Left hindlimb (tissue), 1 donor: Measurements from ENCODE around the gene TRMT61A.
"Not testable (repeated sequence)": the region's sequence is repeated elsewhere in the genome, so short reads cannot be mapped to it uniquely, and the experiment has no call there.

ENCODE experiments used
- DNase-seq: peaks from one replicate; pipeline ENCODE4 v3.0.0-alpha.2; 2018

The TRMT61A gene

DNA sequence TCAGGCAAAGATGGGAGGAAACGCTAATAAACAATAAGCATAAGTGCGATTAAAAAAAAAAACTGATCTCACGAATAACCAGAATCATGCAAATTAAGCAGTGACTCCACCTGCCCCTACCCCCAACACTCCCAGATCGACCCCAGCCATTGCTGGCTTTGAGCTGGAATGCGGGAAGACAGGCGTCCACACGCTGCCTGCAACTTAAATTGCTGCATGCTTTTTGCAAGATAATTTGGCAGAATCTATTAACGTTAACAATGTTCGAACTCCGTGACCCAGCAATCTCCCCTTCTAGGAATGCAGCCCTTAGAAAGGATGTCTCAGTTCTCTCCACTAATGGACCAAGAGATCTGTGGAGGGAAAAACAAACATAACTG, 5.4 kb upstream of the TRMT61A start:
- no peak for DNase-seq

DNA sequence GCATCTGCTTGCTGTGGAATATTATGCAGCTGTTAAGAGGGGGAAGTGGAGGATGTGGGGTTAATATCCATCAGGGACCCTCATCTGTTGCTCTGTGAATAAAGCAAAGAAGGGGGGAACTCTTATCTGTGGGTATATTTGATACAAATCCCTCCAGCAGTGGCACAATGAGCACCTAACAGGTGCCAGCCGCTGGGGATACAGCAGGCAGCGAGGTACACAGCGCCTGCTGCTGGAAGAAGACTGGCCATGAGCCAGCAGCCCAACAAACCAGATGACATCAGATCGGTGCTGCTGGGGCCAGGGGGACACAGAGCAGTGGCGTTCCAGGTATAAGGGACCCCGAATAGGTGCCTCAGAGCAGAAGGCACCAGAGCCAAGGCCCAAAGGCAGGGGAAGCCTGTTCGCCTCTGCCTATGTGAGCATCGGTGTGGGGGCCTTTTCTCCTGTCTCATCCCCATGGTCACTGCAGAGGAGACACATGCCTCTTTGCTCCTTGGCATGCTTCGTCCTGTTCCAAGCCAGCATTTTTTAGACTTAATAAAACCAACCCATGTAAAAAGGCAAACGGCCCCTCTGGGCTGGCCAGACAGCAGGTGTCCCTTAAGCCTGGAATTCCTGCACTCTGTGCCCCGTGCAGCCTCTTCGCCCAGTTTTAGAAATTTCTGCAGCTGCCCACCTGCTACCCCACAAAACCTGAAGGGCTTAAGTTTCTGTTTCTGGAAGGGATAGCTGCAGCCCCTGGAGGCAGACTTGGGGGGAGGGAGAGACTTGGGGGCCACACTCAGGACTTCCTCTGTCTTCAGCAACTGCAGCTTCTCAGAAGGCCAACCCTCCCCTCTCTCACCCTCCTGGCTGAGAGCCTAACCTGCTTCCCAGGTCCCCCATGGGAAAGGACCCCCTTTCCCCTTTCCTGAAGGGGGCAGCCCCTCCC, 4.7 kb upstream of the TRMT61A start:
- no peak for DNase-seq

DNA sequence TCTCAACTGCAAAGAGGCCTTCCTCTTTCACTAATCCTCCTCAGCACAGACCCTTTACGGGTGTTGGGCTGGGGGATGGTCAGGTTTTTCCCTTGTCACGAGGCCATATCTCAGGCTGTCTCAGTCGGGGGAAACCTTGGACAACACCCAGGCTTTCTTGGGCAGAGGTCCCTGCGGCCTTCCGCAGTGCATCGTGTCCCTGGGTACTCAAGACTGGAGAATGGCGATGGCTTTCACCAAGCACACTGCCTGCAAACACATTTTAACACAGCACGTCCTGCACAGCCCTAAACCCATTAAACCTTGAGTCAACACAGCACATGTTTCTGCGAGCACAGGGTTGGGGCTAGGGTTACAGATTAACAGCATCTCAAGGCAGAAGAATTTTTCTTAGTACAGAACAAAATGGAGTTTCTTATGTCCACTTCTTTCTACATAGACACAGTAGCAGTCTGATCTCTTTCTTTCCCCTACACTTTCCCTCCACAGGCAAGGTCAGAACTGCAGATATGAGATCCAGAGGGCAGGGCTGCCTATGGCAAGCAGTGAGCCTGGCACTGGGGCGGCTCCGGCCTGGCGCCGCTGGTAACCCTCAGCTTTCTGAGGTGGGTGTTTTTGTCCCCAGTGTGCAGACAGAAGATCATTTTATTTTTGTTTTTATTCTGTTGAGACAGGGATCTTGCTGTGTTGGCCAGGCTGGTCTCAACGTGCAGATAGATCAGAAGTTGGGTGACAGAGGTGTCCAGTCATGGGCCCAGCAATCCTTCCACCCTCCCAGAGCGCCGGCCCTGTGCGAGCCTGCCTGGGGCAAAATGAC, 3.4 kb upstream of the TRMT61A start:
- DNase-seq = not testable (repeated sequence)

DNA sequence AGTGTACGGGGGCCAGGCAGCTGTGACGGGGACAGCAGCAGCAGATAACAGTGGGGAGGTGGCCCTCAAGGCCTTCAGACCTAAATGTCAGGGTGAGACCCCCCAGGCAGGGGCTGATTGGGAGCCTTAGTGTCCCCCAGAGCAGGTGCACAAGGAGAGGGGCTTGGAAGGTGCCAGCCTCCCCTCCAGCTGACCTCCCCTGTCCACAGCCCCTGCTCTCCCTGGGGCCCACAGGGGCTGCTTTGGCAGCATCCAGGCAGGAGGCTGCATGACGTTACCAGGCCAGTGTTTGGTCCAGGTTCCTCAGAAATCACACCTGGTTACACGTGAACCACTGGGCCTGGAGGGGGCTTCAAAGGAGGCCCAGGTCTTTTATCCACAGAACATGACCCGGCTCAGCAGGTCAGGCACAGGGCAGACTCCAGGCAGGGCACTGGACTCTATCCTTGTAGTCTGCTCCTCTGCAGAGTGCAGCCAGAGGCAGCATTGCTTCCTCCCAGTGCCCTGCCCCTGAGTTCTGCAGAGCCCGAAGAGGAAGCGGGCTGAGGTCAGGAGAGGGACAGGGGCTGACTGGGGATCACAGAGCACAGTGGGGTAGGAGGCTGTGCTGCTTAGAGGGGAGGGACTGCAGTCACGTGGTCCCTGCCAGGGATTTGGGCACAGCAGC, 2.6 kb upstream of the TRMT61A start:
- no peak for DNase-seq

DNA sequence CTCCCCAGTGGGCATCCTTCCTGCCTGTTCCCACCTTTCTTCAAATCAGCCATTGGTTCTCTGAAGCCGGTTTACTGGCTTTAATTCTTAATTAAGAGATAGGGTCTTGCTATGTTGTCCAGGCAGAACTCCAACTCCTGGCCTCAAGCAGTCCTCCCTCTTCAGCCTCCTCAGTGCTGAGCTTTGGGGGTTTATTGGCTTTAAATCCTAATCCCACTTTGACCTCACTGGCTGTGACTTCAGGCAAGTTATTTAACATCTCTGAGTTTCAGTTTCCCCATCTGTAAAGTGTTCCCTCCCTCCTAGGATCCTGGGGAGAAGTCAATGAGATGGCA, 2.1 kb upstream of the TRMT61A start:
- no peak for DNase-seq

DNA sequence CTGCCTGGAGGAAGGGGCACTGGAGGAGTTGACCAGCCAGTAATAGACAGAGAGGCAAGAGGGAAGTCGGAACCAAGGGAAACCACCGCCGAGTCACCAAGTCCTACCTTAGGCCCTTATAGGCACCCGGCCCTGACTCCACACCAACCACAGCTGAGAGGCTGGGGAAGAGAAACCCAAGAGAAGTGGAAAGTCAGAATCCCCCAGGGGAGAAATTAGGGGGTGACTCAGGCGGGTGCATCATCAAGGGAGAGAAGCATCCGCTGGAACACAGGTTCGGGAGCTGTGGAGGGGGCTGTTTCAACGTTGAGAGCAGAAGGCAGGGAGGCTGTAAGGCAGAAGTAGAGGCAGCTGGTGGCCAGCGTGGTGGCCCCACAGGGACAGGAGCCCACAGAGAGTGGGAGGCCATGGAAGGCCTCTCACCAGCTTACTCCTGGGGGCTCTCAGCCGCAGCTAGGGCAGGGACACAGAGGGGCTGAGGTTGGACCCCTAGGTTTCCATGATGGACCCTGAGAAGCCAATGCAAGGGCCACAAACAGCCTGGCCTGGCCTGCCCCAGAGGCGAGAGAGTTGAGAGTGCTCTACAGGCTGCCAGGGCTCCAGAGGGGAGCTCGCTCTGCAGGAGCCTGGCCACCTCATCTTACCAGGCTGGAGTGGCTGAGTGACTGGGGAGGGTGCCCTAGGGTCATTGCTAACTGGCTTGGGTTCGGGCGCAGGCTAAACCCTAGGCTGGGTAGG, 1.4 kb upstream of the TRMT61A start:
- DNase-seq = no peak

DNA sequence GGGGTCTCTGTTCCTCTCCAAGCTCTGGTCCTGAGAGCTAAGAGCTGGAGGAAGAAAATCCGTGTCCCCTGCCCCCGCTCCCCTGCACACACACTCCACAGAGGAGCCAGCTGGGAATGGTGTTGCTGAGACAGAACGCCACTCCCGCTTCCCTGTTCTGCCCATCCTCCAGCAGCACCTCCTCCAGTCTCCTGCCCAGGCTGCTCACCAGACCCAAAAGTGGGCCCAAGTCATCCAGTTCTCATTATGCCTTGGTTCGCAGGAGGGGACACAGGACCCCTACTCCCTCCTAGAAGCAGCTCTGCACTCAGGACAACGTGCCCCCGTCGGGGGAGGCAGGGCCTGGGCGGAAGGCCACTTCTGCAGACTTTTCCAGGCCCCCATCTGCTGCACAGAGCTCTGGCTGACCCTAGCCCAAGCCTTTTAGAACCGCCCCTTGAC, 830 bp upstream of the TRMT61A start:
- no peak for DNase-seq

DNA sequence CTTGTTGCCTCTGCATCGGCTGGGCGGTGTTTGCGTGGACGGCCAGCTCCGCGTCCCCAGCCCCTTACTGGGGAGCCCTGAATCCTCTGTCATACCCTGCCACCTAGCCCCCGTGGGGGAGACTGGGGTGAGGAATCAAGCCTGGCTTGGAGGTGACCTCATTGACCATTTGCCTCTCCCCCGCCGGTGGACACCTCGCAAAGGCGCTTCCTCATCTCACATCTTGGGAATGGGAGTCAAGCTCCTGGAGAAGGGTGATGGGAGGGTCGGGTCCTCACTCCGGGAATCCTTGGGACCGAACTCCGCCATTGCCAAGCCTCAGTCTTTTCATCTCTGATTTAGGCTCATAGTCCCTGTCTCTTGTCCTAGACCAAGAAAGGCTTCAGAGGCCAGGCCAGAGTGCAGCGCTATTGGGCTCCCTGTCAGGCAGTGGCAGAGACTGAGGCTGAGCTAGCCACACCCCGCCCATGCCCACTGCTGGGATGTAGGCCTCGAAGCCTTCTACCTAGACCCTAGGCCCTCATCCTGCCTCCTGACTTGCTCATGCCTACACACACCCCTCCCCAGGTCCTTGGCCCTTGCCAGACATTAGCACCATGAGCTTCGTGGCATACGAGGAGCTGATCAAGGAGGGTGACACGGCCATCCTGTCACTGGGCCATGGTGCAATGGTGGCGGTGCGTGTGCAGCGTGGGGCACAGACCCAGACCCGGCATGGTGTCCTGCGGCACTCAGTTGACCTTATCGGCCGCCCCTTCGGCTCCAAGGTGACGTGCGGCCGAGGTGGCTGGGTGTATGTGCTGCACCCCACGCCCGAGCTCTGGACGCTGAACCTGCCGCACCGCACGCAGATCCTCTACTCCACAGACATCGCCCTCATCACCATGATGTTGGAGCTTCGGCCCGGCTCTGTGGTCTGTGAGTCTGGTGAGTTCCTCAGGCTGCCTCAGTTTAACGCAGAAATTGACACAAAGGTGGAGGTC, 678 bp downstream of the TRMT61A start:
- DNase-seq = no peak

DNA sequence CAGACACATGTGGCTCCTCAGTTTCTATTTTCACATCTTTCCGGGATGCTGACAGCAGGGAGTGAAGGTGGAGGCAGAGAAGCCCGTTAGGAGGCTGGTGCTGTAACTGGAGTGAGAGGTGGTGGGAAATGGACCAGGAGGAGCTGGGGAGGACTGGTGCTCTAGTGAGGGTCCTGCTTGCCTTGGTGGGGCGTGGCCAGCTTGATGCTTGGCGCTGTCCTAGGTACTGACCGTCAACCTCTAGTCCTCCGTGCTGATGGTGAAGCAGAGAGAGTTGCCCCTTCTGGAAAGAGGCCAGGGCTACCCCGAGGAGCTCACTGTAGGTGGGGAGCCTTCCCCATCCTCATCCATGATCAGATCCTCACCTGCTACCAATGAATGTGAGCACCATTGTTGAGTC, 1.4 kb downstream of the TRMT61A start:
- DNase-seq = no peak

DNA sequence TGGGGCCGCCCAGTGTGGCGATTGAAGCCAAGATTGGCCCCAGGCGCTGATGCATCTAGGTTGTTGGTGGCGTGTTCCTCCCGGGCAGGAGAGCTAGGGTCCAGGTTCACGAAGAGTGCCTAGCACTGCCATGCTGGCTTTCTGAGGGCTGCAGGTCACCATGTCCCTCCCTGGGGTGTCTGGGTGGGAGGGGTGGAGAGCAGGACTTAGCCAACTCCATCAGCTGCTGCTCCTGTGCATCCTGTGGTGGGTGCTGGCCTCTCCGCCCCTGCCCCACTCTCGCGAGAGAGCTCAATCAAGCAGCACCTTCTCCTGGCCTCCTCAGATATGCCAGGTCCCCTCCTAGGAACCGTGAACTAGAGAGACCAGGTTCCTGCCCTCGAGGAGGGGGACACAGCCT, 1.8 kb downstream of the TRMT61A start:
- DNase-seq = no peak

DNA sequence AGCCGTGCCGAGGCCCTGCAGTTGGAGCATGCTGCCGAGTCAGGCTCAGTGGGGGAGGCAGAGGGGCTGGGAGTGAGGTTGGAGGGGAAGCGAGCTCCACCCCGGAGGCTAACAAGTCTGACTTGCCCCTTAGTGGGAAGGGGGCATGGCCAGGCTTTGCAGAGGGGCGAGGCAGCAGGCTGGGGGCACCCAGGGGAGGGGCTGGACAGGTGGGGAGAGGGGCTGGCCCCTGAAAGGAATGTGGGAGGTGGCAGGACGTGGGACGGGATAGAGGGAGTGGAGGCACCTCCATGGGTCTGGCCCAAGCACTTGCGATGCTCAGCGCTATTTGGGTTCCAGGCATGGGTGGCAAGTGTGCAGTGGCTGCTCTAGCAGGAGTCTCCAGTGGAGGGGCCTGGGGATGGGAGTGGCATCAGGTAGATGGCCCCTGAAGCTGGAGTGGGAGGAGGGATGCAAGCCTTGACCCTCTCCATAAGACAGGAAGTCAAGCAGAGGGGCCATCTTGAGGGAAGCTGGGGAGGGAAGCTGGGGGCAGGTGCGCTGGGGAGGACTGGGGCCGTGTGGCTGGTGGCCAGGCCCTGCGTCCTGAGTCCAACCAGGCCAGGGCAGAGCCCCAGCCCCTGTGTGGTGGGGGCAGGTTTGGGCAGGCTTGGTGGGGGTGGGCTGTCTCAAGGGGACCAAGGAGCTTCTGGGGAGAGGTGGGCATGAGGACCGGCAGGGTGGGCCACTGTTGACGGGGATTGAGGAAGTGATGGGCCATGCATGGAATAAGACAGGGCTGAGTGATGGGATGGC, 2.6 kb downstream of the TRMT61A start:
- DNase-seq = no peak

DNA sequence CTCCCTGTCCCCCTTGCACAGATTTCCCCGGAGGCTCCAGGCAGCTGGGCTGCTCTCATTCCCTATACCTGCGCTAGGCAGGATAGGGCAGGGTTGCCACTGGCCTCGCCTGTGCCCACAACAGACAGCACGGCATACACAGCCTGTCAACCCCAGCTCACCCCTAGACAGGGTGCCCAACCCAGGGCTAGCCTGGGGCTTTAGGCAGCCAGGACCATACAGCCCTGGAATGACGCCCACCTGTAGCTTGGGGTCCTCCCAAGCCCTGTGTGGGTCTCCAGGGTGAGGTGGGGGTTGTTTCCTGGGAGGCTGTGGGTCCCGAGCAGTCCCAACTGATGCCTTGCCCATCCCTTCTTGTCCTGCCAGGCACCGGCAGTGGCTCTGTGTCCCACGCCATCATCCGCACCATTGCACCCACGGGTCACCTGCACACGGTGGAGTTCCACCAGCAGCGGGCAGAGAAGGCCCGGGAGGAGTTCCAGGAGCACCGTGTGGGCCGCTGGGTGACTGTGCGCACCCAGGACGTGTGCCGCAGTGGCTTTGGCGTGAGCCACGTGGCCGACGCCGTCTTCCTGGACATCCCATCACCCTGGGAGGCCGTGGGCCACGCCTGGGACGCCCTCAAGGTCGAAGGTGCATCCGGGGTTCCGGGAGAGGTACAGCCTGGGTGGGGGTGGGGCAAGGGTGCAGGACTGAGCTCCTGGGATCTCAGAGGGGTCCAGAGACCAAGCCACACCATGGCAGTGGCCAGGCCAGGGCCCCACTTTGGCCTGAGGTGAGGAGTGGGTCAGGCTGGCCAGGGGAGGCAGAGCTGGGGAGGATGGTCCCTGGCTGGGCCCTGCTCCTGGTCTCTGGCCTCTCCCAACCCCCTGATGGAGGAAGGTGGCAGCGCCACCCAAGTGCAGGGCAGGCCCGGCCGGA, 3.5 kb downstream of the TRMT61A start:
- DNase-seq = no peak

DNA sequence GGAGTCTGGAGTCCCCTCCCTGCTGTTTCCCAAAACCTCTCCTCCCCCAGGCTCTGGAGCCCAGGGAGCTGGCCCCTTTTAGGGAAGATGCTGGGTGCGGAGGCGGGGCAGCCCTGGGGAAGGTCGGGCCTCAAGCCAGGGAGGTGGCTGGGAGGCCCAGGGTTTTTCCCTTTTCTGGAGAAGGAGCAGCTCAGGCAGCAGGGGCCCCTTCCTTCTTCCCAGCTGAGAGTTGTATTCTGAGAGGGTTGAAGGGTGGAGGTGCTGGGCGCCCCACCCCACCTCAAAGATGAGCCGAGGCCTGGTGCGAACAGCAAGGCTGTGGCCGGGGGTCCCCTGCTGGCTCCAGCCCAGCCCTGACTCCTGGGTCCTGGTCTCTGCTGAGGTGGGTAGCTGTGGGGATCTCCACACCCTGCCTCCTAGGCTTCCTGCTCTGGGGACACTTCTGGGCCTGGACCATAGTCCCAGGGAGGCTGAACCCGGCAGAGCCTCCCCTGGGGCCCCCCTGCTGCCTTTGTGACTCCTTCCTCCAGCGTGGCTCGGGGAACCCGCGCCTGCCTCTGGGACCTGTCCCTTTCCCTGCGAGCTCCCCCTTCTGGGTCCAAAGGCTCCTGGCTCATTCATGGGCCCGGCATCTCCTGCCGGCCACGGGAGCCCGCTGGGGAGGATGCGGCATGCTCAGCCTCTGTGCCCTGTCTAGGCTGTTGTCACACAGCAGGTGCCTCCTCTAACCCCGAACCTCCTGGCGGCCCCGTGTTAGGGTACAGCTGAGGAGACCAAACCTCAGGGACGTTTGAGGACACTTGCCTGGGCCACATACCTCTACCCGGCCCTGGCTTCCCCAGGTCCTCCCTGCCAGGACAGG, 4.4 kb downstream of the TRMT61A start:
- no peak for DNase-seq

DNA sequence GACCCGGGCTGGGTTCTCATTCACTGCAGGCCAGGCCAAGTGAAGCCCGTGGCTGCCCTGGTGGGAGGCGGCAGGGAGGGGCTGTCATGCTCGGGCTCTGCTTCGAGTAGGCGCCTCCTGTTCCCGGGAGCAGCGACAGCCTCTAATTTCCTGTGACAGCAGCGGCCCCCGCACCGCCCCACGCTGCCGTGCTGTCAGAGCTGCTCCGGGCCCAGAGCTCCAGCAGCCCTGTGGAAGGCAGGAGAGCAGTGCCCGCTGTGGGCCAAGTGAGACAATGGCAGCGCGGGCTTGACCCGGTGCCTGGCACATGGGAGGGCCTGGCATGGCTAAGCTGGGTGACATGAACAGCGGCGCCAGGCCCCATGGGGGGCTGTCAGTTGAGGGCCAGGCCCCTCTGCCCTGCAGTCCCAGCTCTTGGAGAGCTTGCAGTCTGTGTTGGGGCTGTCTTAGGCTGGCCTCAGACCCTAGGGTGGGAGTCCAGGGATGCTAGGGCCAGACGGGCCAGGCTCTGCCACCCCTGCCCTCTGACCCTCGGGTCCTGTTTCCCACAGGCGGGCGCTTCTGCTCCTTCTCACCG, 5.1 kb downstream of the TRMT61A start:
- DNase-seq = no peak

DNA sequence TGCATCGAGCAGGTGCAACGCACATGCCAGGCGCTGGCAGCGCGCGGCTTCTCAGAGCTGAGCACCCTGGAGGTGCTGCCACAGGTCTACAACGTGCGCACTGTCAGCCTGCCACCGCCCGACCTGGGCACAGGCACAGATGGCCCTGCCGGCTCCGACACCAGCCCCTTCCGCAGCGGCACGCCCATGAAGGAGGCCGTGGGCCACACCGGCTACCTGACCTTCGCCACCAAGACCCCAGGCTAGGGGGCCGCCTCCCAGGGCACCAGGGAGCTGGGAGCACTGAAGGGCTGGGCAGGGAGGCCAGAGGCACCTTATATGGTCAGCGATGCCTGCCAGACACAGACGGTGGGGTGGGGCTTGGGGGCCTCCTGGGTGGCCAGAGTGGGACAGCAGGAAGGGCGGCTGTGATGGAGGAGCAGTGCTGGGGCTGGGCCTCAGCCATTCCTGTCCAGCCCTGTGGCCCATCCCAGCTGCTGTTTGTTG, 5.6 kb downstream of the TRMT61A start:
- DNase-seq = no peak

DNA sequence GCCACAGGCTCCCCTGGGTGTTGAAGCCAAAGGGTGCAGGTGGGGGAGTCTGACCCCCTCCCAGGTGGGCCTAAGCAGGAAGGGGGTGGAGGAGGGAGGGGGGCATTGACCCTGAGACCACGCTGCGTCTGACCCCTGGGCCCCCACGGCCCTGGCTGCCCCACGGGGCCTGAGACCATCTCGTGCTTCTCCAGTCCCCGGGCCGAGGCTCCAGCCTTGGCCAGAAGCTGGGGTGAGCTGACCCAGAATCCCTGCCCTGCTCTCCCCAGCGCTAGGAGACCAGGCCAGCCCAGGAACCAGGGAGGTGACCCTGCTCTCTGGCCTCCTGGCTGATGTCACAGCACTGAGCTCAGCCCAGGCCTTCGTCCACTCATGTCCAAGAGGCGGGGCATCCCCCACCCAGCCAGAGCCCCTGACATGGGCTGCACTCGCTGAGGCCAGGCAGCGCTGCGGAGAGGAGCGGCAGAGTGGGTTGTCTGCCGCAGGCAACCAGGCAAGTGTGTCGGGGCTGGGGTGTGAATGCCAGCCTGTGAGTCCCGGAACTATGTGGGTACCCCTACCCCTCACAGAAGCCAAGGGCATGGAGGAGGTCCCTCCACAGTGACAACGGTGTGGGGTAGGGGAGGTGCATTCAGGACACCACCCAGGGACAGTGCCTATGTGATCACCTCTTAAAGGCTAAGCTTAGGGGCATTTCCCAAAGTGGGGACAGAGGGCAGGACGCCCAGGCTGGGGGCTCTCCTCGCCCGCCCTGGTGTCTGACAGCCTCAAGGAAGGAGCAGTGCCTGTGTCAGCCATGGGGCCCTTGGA, 6.3 kb downstream of the TRMT61A start:
- no peak for DNase-seq
